ENCODE measurements around the gene VAC14. TPM values are rescaled to one million over a fixed set of nuclear protein-coding genes. Genes with fewer than 3 reads are reported as not detected.

The VAC14 gene
- total RNA-seq, 3 donors from 2014 or later: 32.3 to 35.1 (median 32.8) TPM

- intact Hi-C loops (cut with DNase I, micrococcal nuclease): loop anchor here (10.0 kb wide), 2 partner anchors 54 to 94 kb away; no protein-coding TSS in a partner anchor
- no peaks in the 10 kb centered on the region for H3K9me3 ChIP-seq
- ATAC-seq (no peak), DNase-seq (peak in 2 of 3 donors; percentile 26 to 51)
- H3K36me3 ChIP-seq (ENCODE audit: low read depth): no peaks in the 10 kb centered on the region
- H3K4me3 ChIP-seq: no peak overlapping the region
- peaks cover 16% of the 10 kb centered on the region for H3K4me1 ChIP-seq (ENCODE audit: low read depth)
- no peak for TF ChIP-seq CTCF (IDR thresholded peaks at IDR 0.05)
These were observed 120.2 kb downstream of the VAC14 start for GRCh38 chr16:70680495-70681381.

GRCh38 chr16:70679671-70680494 lies 121.1 kb downstream of the VAC14 start:
- peak; percentile 48 for TF ChIP-seq CTCF (IDR thresholded peaks at IDR 0.05)
- Histone ChIP-seq H3K9me3 (no peaks in the 10 kb centered on the region), H3K36me3 (ENCODE audit: low read depth) (no peaks in the 10 kb centered on the region), H3K4me1 (ENCODE audit: low read depth) (peaks cover 11% of the 10 kb centered on the region), H3K4me3 (no peak overlapping the region)
- ATAC-seq: peak; percentile 66
- intact Hi-C loops (cut with DNase I, micrococcal nuclease): loop anchor here (10.0 kb wide), 2 partner anchors 55 to 95 kb away; no protein-coding TSS in a partner anchor
- peak in 2 of 3 donors; percentile 38 to 45 for DNase-seq

DNA sequence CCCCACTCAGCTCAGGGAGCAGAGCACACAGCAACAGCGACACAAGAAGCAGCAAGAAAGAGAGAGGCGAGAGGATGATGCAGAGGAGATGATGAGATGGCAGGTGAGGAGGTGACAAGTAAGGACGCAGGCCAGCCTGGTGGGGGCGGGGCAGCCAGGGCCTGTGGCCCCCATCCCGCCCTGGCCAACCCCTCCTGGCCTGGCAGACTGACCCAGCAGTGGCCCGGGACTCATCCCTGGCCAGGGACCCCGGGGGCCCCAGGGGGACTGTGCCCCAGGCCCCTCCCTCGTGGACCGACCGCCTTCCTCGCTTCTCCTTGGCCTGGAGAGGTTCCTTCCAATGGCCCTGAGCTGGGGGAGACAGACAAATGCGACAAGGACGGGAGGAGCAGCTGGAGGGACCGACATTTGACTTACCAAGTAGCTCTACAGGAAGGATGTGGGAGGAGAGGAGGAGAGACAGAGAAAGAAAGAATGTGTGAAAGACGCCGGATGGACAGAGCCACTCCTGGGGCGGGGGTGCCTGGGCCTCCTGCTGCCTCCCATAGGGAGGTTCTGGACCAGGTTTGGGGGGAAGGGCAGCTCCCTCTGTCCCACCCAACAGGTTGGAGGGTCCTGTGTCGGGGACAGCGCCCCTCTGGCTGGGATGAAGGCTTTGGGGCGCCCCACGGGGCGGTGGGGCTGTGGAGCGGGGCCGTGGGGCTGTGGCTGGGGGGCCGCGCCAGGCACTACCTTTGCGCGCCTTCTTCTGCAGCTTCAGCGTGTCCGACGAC lies 121.9 kb downstream of the VAC14 start:
- no peak for TF ChIP-seq CTCF (IDR thresholded peaks at IDR 0.05)
- Histone ChIP-seq H3K36me3 (ENCODE audit: low read depth) (no peaks in the 10 kb centered on the region), H3K4me1 (ENCODE audit: low read depth) (peaks cover 11% of the 10 kb centered on the region), H3K4me3 (no peak overlapping the region), H3K9me3 (no peaks in the 10 kb centered on the region)
- peak in 2 of 3 donors; percentile 16 to 40 for DNase-seq
- ATAC-seq: no peak
- intact Hi-C loops (cut with DNase I, micrococcal nuclease): no loop called here

DNA sequence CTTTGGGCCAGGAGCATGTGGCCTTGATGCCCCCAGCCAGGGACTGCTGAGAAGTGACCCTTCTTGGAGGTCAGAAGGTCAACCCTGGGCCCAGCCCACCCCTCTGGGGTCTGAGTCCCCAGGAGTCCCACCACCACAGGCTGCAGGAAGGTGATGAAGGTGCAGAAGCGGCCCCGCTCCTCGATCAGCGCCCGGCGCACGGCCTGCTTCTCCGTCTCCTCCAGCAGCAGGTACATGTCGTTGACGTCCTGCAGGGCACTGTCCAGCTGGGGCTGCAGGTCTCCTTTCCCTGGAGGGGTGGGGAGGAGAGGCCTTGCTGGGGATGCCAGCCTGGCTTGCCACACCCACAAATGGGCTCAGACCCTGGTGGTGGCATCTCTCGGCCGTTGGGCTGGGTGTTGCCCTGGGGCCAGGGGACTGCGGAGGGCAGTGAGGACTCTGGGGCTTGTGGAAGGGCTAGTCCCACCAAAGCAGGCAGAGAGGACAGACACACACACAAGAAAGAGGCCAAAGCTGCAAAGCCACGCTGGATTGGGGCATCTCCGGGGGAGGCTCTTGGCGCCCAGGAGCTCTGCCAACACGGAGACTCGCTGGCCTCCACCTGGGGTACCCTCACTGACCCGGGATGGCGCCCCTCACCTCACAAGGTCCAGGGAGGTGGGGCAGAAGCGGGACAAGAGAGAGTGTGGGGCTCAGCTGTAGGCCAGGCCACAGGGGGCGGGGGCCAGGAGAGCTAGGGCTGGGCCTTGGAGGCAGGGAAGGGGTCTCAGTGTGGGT lies 122.6 kb downstream of the VAC14 start:
- peaks cover 10% of the 10 kb centered on the region for H3K4me1 ChIP-seq (ENCODE audit: low read depth)
- no peak for TF ChIP-seq CTCF (IDR thresholded peaks at IDR 0.05)
- intact Hi-C loops (cut with DNase I, micrococcal nuclease): no loop called here
- no peaks in the 10 kb centered on the region for H3K9me3 ChIP-seq
- ATAC-seq: no peak
- H3K4me3 ChIP-seq: no peak overlapping the region
- peak in 2 of 3 donors; percentile 27 to 45 for DNase-seq
- H3K36me3 ChIP-seq (ENCODE audit: low read depth): no peaks in the 10 kb centered on the region

Measured in mucosa of descending colon (tissue), 3 donors.